ENCODE measurements around the gene TCEA3. TPM values are rescaled to one million over a fixed set of nuclear protein-coding genes. Genes with fewer than 3 reads are reported as not detected.
A peak's percentile ranks its signal among the peaks of the same experiment; 100 is the strongest.

The TCEA3 gene
- polyA plus RNA-seq, 3 donors: 0.26 to 0.52 TPM; not detected in 1

GRCh38 chr1:23344987-23345472 is 79.5 kb downstream of the TCEA3 start:
- Histone ChIP-seq H3K4me1 (ENCODE audit: control insufficient read depth in 1 of 2, insufficient read depth in 2 of 2, low read length in 2 of 2) (peaks cover 28 to 41% of the 10 kb centered on the region in 2 donors), H3K79me2 (ENCODE audit: insufficient read depth, low read length) (peaks cover 41% of the 10 kb centered on the region), H4K20me1 (ENCODE audit: insufficient read depth, low read length) (peaks cover 36% of the 10 kb centered on the region), H3K4me3 (replicated peaks in 1 of 3; ENCODE audit: low read depth in 2 of 3, low read length in 3 of 3) (peak overlapping the region; percentile 69 to 94 (median 90)), H3K9me3 (replicated peaks in 1 of 2; ENCODE audit: control insufficient read depth in 1 of 2, insufficient read depth in 1 of 2, low read length in 2 of 2) (no peaks in the 10 kb centered on the region), H3K27me3 (ENCODE audit: control insufficient read depth in 2 of 2, insufficient read depth in 2 of 2, low read length in 2 of 2) (no peaks in the 10 kb centered on the region), H3K4me2 (replicated peaks; ENCODE audit: extremely low read depth, low read length, poor library complexity, severe bottlenecking) (peak overlapping the region; percentile 91), H3K36me3 (replicated peaks in 1 of 2; ENCODE audit: control insufficient read depth in 1 of 2, insufficient read depth in 2 of 2, low read length in 2 of 2) (no peaks in the 10 kb centered on the region), H3K9ac (ENCODE audit: insufficient read depth, low read length, poor library complexity, severe bottlenecking) (peak overlapping the region; percentile 93), H2AFZ (ENCODE audit: insufficient read depth, low read depth, low read length, poor library complexity, severe bottlenecking) (peak overlapping the region; percentile 97), H3K27ac (ENCODE audit: low read depth in 1 of 2, low read length in 2 of 2) (peak overlapping the region; percentile 81 to 95)
- no peak for TF ChIP-seq CTCF (IDR thresholded peaks at IDR 0.05)
- peak overlapping the region; percentile 87 to 95 for H3K4me3 Mint-ChIP-seq
- peaks cover 0 to 5% (median 0%) of the 10 kb centered on the region in 7 donors for H3K9me3 Mint-ChIP-seq
- intact Hi-C loops (cut with micrococcal nuclease): loop anchor here (1.0 to 10.0 kb wide), 5 partner anchors 23 to 182 kb away; partner anchors contain the start of gene ZNF436 (in 1 of the 2)
- no peak for DNase-seq
- peaks cover 0 to 1% of the 10 kb centered on the region in 2 donors for H3K36me3 Mint-ChIP-seq
- H3K4me1 Mint-ChIP-seq: peaks cover 39% of the 10 kb centered on the region
- H3K27me3 Mint-ChIP-seq (ENCODE audit: low read depth in 3 of 3): peaks cover 0 to 4% (median 2%) of the 10 kb centered on the region in 3 donors
- H3K27ac Mint-ChIP-seq: peak overlapping the region; percentile 91 to 96 (median 93)
- WGBS (ENCODE audit: insufficient coverage): 42% methylated on average over 2 of the region's 8 CpGs

DNA sequence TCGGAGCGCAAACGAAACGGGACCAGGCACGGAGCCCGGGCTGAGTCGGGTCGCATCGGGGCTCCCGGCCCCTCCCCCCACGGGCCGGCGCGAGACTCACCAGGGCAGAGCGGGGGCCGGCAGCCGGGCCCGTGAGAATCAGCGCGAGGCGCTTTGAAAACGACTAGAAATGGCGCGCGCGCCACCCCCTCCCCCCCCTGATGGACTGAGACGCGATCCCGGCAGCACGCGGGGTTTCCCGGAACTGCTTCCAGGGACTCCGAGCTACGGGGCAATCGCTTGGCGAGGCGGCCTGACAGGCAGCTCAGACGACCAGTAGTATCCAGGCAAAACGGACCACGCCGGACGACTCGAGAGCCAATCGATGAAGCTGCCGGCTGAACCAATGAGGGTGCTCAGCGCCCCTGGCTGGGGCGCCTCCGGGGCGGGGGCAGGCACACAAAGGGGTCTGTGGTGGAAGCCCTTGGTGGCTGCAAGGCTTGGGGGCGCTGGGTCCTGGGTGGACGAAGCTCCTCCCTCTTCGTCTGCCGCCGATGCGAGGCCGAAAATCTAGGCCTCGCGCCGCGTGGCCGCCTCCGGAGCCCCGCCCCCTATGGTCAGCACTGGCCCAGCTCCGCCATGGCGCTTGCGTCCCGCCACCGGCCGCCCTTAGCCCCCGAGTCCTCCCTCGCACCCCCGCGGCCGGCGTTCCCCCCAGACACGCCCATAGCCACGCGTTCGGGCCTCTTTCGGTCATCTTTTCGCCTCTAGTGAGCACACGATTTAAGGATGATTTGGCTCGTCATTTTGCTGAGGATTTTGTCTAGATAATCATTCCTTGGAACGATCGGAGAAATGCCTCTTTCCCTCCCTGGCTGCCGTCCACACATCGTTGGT is 80.2 kb downstream of the TCEA3 start, which contains the start of gene HNRNPR:
HNRNPR (minus strand) TSS at position 174 of the 876 bp plus-strand sequence. CDS start 3,276 bp downstream, outside the sequence.
- H2AFZ ChIP-seq (ENCODE audit: insufficient read depth, low read depth, low read length, poor library complexity, severe bottlenecking): peak within 1 kb of the TSS; percentile 97
- H3K27ac ChIP-seq (ENCODE audit: low read depth in 1 of 2, low read length in 2 of 2): peak within 1 kb of the TSS; percentile 81 to 95
- TF ChIP-seq CTCF (IDR thresholded peaks at IDR 0.05): no peak
- Mint-ChIP-seq H3K27ac (peak within 1 kb of the TSS; percentile 91 to 96 (median 93)), H3K9me3 (peaks cover 0 to 5% (median 0%) of the 10 kb centered on the region in 7 donors), H3K27me3 (ENCODE audit: low read depth in 3 of 3) (peaks cover 0 to 4% (median 2%) of the 10 kb centered on the region in 3 donors), H3K4me3 (peak within 1 kb of the TSS; percentile 90 to 95), H3K36me3 (peaks cover 3 to 7% of the 10 kb centered on the region in 2 donors), H3K4me1 (peaks cover 45% of the 10 kb centered on the region)
- H3K27me3 ChIP-seq (ENCODE audit: control insufficient read depth in 2 of 2, insufficient read depth in 2 of 2, low read length in 2 of 2): no peaks in the 10 kb centered on the region
- H3K79me2 ChIP-seq (ENCODE audit: insufficient read depth, low read length): peaks cover 48% of the 10 kb centered on the region
- DNase-seq: peak; percentile 99
- WGBS (ENCODE audit: insufficient coverage): 0% methylated on average over 83 of the region's 87 CpGs
- peaks cover 43% of the 10 kb centered on the region for H4K20me1 ChIP-seq (ENCODE audit: insufficient read depth, low read length)
- peak within 1 kb of the TSS; percentile 91 for H3K4me2 ChIP-seq (replicated peaks; ENCODE audit: extremely low read depth, low read length, poor library complexity, severe bottlenecking)
- peaks cover 28 to 41% of the 10 kb centered on the region in 2 donors for H3K4me1 ChIP-seq (ENCODE audit: control insufficient read depth in 1 of 2, insufficient read depth in 2 of 2, low read length in 2 of 2)
- no peaks in the 10 kb centered on the region for H3K36me3 ChIP-seq (replicated peaks in 1 of 2; ENCODE audit: control insufficient read depth in 1 of 2, insufficient read depth in 2 of 2, low read length in 2 of 2)
- peak within 1 kb of the TSS; percentile 69 to 94 (median 90) for H3K4me3 ChIP-seq (replicated peaks in 1 of 3; ENCODE audit: low read depth in 2 of 3, low read length in 3 of 3)
- intact Hi-C loops (cut with micrococcal nuclease): loop anchor here (1.0 to 10.0 kb wide), 5 partner anchors 24 to 183 kb away; partner anchors contain the start of gene ZNF436 (in 1 of the 2)
- no peaks in the 10 kb centered on the region for H3K9me3 ChIP-seq (replicated peaks in 1 of 2; ENCODE audit: control insufficient read depth in 1 of 2, insufficient read depth in 1 of 2, low read length in 2 of 2)
- peak within 1 kb of the TSS; percentile 93 for H3K9ac ChIP-seq (ENCODE audit: insufficient read depth, low read length, poor library complexity, severe bottlenecking)

Data from CD14-positive monocyte (primary cell).